Left hindlimb (tissue), 1 donor: ENCODE results near the gene UGGT2.
"Not testable (repeated sequence)": the region's sequence is repeated elsewhere in the genome, so short reads cannot be mapped to it uniquely, and the experiment has no call there.

ENCODE experiments used
- DNase-seq: peaks from one replicate; pipeline ENCODE4 v3.0.0-alpha.2; 2018

UGGT2 gene

GRCh38 chr13:96053003-96053703 lies at the start of gene UGGT2:
UGGT2 (minus strand) TSS chr13:96053401; CDS start chr13:96053312, 89 bp downstream.
- peak; percentile 96 for DNase-seq

- DNase-seq, result no peak
These were observed 47.4 kb upstream of the UGGT2 start for GRCh38 chr13:96100457-96101220.

GRCh38 chr13:96093296-96094006 lies 40.2 kb upstream of the UGGT2 start:
- DNase-seq, result no peak

- DNase-seq, result peak; percentile 64
These were observed 38.2 kb upstream of the UGGT2 start for GRCh38 chr13:96091164-96092117.

- peak; percentile 35 for DNase-seq
These were observed 37.3 kb upstream of the UGGT2 start for GRCh38 chr13:96090240-96091101.

- DNase-seq, result peak; percentile 58
These were observed 36.6 kb upstream of the UGGT2 start, which contains the start of gene HS6ST3 for GRCh38 chr13:96089749-96090239. HS6ST3 (plus strand) TSS chr13:96090107.

GRCh38 chr13:96089139-96089538 lies 35.9 kb upstream of the UGGT2 start:
- no peak for DNase-seq

GRCh38 chr13:96086736-96087135 lies 33.5 kb upstream of the UGGT2 start:
- DNase-seq, result no peak

GRCh38 chr13:96082640-96083039 lies 29.4 kb upstream of the UGGT2 start:
- no peak for DNase-seq

GRCh38 chr13:96081888-96082287 lies 28.7 kb upstream of the UGGT2 start:
- no peak for DNase-seq

GRCh38 chr13:96080676-96081075 lies 27.5 kb upstream of the UGGT2 start:
- no peak for DNase-seq

- no peak for DNase-seq
These were observed 22.8 kb upstream of the UGGT2 start for GRCh38 chr13:96075953-96076543.

- DNase-seq, result no peak
These were observed 19.2 kb upstream of the UGGT2 start for GRCh38 chr13:96072392-96072791.

GRCh38 chr13:96071504-96071903 lies 18.3 kb upstream of the UGGT2 start:
- DNase-seq, result no peak

GRCh38 chr13:96068729-96069128 lies 15.5 kb upstream of the UGGT2 start:
- no peak for DNase-seq

GRCh38 chr13:96065849-96066248 lies 12.6 kb upstream of the UGGT2 start:
- no peak for DNase-seq

- DNase-seq, result no peak
These were observed 572 bp downstream of the UGGT2 start for GRCh38 chr13:96052656-96053002.

- DNase-seq, result not testable (repeated sequence)
These were observed 1.3 kb downstream of the UGGT2 start for GRCh38 chr13:96051946-96052345.

GRCh38 chr13:96051491-96051890 lies 1.7 kb downstream of the UGGT2 start:
- not testable (repeated sequence) for DNase-seq

- DNase-seq, result not testable (repeated sequence)
These were observed 2.2 kb downstream of the UGGT2 start for GRCh38 chr13:96050955-96051354.
